ENCODE results near the gene LRRC71. TPM values are rescaled to one million over a fixed set of nuclear protein-coding genes. Genes with fewer than 3 reads are reported as not detected.

LRRC71 gene
- total RNA-seq, 1 experiment from 2014 or later = 0.22 TPM

DNA sequence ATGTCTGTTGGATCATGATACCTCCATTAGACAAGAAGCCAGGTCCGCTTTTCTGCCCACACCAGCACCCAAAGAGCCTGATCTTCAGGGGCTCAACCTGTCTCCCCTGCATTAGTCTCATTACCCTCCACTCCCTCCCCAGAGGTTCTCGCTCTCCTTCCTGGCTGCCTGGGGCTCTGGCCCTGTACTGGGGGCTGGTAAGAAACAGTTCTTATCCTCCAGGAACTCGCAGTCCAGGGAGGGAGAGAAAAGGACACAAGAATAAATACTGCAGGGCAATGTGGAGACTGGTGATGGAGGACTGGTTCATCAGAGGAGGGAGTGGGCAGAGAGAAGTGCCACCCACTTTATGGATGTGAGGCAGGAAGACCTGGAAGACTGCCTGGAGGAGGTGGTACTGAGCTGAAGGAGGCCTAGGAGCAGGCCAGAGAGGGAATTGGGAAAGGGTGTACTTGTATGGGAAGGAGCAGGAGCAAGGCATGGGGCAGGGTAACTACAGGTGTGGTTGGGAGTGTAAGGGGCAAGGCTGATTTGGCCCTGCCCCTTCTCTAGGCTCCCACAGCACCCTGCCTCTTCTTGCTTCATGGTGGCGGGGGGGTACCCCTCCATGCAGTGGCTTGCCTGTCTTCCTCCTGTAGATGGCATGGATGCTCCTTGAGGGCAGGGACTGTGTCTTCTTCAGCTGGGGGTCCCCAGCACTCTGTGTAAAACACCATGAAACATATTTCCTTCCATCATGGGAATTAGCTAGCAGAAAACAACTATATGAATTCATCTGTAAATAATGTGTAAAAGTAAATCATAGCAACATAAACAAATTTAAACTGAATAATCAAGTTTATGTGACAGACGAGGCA is 5.0 kb downstream of the LRRC71 start (continued):
- TF ChIP-seq TEAD1 (CRISPR knock-in tag; IDR thresholded peaks at IDR 0.05) (no peak), TP53 (CRISPR knock-in tag; IDR thresholded peaks at IDR 0.05) (no peak), NFATC4 (CRISPR knock-in tag; IDR thresholded peaks at IDR 0.05) (no peak), TCF7 (CRISPR knock-in tag; IDR thresholded peaks at IDR 0.05; ENCODE audit: low read depth) (no peak), PRRX2 (CRISPR knock-in tag; IDR thresholded peaks at IDR 0.05) (no peak), ETV6 (CRISPR knock-in tag; IDR thresholded peaks at IDR 0.05) (no peak), CBFB (CRISPR knock-in tag; IDR thresholded peaks at IDR 0.05; ENCODE audit: low read depth) (no peak)
- TF ChIP-seq, protein P1, sequence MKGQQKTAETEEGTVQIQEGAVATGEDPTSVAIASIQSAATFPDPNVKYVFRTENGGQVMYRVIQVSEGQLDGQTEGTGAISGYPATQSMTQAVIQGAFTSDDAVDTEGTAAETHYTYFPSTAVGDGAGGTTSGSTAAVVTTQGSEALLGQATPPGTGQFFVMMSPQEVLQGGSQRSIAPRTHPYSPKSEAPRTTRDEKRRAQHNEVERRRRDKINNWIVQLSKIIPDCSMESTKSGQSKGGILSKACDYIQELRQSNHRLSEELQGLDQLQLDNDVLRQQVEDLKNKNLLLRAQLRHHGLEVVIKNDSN (CRISPR knock-in tag; IDR thresholded peaks at IDR 0.05) = no peak
- TF ChIP-seq, protein P2, sequence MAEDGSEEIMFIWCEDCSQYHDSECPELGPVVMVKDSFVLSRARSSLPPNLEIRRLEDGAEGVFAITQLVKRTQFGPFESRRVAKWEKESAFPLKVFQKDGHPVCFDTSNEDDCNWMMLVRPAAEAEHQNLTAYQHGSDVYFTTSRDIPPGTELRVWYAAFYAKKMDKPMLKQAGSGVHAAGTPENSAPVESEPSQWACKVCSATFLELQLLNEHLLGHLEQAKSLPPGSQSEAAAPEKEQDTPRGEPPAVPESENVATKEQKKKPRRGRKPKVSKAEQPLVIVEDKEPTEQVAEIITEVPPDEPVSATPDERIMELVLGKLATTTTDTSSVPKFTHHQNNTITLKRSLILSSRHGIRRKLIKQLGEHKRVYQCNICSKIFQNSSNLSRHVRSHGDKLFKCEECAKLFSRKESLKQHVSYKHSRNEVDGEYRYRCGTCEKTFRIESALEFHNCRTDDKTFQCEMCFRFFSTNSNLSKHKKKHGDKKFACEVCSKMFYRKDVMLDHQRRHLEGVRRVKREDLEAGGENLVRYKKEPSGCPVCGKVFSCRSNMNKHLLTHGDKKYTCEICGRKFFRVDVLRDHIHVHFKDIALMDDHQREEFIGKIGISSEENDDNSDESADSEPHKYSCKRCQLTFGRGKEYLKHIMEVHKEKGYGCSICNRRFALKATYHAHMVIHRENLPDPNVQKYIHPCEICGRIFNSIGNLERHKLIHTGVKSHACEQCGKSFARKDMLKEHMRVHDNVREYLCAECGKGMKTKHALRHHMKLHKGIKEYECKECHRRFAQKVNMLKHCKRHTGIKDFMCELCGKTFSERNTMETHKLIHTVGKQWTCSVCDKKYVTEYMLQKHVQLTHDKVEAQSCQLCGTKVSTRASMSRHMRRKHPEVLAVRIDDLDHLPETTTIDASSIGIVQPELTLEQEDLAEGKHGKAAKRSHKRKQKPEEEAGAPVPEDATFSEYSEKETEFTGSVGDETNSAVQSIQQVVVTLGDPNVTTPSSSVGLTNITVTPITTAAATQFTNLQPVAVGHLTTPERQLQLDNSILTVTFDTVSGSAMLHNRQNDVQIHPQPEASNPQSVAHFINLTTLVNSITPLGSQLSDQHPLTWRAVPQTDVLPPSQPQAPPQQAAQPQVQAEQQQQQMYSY (CRISPR knock-in tag; IDR thresholded peaks at IDR 0.05) = no peak
- TF ChIP-seq, protein P3, sequence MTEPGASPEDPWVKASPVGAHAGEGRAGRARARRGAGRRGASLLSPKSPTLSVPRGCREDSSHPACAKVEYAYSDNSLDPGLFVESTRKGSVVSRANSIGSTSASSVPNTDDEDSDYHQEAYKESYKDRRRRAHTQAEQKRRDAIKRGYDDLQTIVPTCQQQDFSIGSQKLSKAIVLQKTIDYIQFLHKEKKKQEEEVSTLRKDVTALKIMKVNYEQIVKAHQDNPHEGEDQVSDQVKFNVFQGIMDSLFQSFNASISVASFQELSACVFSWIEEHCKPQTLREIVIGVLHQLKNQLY (CRISPR knock-in tag; IDR thresholded peaks at IDR 0.05) = no peak
- TF ChIP-seq, protein P4, sequence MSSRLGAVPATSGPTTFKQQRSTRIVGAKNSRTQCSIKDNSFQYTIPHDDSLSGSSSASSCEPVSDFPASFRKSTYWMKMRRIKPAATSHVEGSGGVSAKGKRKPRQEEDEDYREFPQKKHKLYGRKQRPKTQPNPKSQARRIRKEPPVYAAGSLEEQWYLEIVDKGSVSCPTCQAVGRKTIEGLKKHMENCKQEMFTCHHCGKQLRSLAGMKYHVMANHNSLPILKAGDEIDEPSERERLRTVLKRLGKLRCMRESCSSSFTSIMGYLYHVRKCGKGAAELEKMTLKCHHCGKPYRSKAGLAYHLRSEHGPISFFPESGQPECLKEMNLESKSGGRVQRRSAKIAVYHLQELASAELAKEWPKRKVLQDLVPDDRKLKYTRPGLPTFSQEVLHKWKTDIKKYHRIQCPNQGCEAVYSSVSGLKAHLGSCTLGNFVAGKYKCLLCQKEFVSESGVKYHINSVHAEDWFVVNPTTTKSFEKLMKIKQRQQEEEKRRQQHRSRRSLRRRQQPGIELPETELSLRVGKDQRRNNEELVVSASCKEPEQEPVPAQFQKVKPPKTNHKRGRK (CRISPR knock-in tag; IDR thresholded peaks at IDR 0.05; ENCODE audit: borderline replicate concordance) = no peak

DNA sequence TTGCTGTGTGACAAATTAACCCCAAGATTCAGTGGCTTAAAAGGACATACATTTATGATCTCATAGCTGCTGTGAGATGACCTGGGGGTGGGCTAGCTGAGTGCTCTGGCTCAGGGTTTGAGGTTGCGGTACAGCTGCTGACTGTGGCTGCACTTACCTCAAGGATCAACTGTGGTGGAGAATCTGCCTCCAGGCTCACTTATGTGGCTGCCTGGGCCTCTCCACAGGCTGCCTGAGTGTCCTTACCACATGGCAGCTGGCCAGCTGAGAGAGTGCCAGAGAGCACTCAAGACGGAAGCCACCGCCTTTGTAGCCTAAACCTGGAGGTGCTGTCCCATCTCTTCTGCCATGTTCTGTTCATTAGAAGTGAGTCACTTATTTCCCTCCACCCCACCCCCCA is 5.7 kb downstream of the LRRC71 start:
- peaks cover 99% of the 10 kb centered on the region for H3K27me3 Mint-ChIP-seq (ENCODE audit: low read depth)
- H3K4me3 Mint-ChIP-seq = no peak overlapping the region
- ATAC-seq (no peak), DNase-seq (ENCODE audit: low spot score) (no peak)
- TF ChIP-seq NR3C1 (CRISPR knock-in tag; conservative IDR thresholded peaks at IDR 0.05; ENCODE audit: low read depth) = no peak
- no peak for TF ChIP-seq PRRX2 (CRISPR knock-in tag; IDR thresholded peaks at IDR 0.05)
- TF ChIP-seq SOX15 (CRISPR knock-in tag; IDR thresholded peaks at IDR 0.05) = no peak
- TF ChIP-seq CREB1 (CRISPR knock-in tag; IDR thresholded peaks at IDR 0.05) = no peak
- no peak for TF ChIP-seq TEAD1 (CRISPR knock-in tag; IDR thresholded peaks at IDR 0.05)
- no peak for TF ChIP-seq ZBTB21 (CRISPR knock-in tag; IDR thresholded peaks at IDR 0.05; ENCODE audit: borderline replicate concordance)
- TF ChIP-seq, protein P3 (CRISPR knock-in tag; IDR thresholded peaks at IDR 0.05) = no peak
- TF ChIP-seq, protein P5, sequence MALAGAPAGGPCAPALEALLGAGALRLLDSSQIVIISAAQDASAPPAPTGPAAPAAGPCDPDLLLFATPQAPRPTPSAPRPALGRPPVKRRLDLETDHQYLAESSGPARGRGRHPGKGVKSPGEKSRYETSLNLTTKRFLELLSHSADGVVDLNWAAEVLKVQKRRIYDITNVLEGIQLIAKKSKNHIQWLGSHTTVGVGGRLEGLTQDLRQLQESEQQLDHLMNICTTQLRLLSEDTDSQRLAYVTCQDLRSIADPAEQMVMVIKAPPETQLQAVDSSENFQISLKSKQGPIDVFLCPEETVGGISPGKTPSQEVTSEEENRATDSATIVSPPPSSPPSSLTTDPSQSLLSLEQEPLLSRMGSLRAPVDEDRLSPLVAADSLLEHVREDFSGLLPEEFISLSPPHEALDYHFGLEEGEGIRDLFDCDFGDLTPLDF (CRISPR knock-in tag; IDR thresholded peaks at IDR 0.05) = no peak
- TF ChIP-seq ETV6 (CRISPR knock-in tag; IDR thresholded peaks at IDR 0.05) = no peak
- TF ChIP-seq FOXK1 (CRISPR knock-in tag; IDR thresholded peaks at IDR 0.05) = no peak
- TF ChIP-seq, protein P6, sequence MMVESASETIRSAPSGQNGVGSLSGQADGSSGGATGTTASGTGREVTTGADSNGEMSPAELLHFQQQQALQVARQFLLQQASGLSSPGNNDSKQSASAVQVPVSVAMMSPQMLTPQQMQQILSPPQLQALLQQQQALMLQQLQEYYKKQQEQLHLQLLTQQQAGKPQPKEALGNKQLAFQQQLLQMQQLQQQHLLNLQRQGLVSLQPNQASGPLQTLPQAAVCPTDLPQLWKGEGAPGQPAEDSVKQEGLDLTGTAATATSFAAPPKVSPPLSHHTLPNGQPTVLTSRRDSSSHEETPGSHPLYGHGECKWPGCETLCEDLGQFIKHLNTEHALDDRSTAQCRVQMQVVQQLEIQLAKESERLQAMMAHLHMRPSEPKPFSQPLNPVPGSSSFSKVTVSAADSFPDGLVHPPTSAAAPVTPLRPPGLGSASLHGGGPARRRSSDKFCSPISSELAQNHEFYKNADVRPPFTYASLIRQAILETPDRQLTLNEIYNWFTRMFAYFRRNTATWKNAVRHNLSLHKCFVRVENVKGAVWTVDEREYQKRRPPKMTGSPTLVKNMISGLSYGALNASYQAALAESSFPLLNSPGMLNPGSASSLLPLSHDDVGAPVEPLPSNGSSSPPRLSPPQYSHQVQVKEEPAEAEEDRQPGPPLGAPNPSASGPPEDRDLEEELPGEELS (CRISPR knock-in tag; IDR thresholded peaks at IDR 0.05) = no peak
- TF ChIP-seq OVOL2 (CRISPR knock-in tag; IDR thresholded peaks at IDR 0.05; ENCODE audit: borderline replicate concordance) = no peak
- TF ChIP-seq NR2C2 (CRISPR knock-in tag; IDR thresholded peaks at IDR 0.05) = no peak
- TF ChIP-seq, protein P2 (CRISPR knock-in tag; IDR thresholded peaks at IDR 0.05) = no peak
- H3K36me3 Mint-ChIP-seq = no peaks in the 10 kb centered on the region
- ChIA-PET POLR2A (no interaction called here), CTCF (interaction anchor here (2.3 to 11.9 kb wide), 6 partner anchors 25 to 236 kb away, joined by 17 to 233 read pairs (median 32); partner anchors contain the start of genes INSRR, NTRK1 and PEAR1)
- no peaks in the 10 kb centered on the region for H3K9me3 Mint-ChIP-seq
- H3K4me1 Mint-ChIP-seq = peaks cover 23% of the 10 kb centered on the region
- H3K27ac Mint-ChIP-seq = no peak overlapping the region
